ENCODE data around the gene GJA5.

GJA5 gene

DNA sequence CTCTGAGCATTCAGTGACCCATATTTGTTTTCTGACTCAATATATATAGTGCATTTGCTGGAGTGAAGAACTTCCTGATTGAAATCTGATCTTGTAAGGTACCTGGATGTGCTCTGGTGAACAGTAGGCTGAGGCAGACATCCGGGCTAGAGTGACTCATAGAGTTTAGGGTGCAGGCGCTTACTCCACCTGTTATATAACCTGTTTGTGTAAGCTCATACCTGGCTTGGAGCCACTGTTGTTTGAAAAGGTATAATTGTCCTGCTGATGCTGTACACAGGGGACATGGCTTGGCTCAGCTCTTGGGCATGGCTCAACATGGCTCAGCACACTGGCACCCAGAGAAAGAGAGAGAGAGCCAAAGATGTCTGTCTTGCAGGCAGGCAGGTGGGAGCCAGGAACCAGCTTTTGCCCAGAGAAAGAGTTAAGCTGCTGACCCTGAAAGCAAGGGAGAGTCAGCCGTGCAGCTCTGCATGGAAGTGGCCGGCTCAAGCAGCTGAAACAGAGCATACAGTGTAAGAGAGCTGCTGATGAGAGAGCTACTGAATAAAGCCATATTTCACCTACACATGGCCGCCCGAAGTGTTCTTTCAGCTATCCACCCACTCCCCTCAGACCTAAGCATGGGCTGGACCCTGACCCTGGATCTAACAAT lies 43.2 kb downstream of the GJA5 start:
- in situ Hi-C loops (cut with HindIII; ENCODE audit: low pct_ligation_motif_present, low sequenced_read_pairs) = no loop called here
- no peak for DNase-seq
- Histone ChIP-seq H3K36me3 (replicated peaks) (no peaks in the 10 kb centered on the region), H3K27me3 (replicated peaks) (peaks cover 3% of the 10 kb centered on the region), H3K4me3 (ENCODE audit: low read depth, low read length) (no peak overlapping the region), H3K27ac (no peak overlapping the region)
- TF ChIP-seq, protein P1, sequence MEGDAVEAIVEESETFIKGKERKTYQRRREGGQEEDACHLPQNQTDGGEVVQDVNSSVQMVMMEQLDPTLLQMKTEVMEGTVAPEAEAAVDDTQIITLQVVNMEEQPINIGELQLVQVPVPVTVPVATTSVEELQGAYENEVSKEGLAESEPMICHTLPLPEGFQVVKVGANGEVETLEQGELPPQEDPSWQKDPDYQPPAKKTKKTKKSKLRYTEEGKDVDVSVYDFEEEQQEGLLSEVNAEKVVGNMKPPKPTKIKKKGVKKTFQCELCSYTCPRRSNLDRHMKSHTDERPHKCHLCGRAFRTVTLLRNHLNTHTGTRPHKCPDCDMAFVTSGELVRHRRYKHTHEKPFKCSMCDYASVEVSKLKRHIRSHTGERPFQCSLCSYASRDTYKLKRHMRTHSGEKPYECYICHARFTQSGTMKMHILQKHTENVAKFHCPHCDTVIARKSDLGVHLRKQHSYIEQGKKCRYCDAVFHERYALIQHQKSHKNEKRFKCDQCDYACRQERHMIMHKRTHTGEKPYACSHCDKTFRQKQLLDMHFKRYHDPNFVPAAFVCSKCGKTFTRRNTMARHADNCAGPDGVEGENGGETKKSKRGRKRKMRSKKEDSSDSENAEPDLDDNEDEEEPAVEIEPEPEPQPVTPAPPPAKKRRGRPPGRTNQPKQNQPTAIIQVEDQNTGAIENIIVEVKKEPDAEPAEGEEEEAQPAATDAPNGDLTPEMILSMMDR (IDR thresholded peaks at IDR 0.05; ENCODE audit: low read depth, low read length, missing control alignments) = no peak

DNA sequence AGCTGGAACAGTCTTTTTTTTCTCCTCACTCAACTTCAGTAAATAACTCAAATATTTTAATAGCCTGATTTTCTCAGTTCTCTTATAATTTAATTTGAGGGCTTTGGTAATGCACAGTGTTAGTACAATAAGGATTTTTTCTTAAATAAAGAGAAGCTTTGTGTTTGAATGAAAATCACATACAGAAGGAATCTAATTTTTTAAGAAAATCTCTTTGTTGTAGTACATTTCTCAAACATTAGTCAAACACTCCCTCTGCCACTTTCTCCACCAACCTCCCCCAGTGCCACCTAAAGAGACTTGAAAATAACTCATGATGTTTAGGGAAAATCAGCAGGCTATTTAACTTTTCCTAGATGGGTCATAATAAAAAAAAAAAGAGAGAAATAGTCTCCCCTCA lies 47.8 kb downstream of the GJA5 start:
- TF ChIP-seq, protein P1 (IDR thresholded peaks at IDR 0.05; ENCODE audit: low read depth, low read length, missing control alignments) = no peak
- Histone ChIP-seq H3K27ac (no peak overlapping the region), H3K27me3 (replicated peaks) (peaks cover 6% of the 10 kb centered on the region), H3K4me3 (ENCODE audit: low read depth, low read length) (no peak overlapping the region), H3K36me3 (replicated peaks) (no peaks in the 10 kb centered on the region)
- in situ Hi-C loops (cut with HindIII; ENCODE audit: low pct_ligation_motif_present, low sequenced_read_pairs) = no loop called here
- DNase-seq = no peak

Measured in brain microvascular endothelial cell (primary cell).